Right lobe of liver (tissue), 6 donors: Measurements from ENCODE around the gene ARFIP1. TPM values are rescaled to one million over a fixed set of nuclear protein-coding genes. Genes with fewer than 3 reads are reported as not detected.
A peak's percentile ranks its signal among the peaks of the same experiment; 100 is the strongest.

Experiments
- ATAC-seq, 4 donors: fragments of 200-7000 bp; cut with Tn5 transposase; one replicate each; pipeline ENCODE4 v1.9.1; 2020; ENCODE audit warnings: mild to moderate bottlenecking in 4 of 4, moderate library complexity in 4 of 4
- DNase-seq, 3 donors: peaks; one replicate each; pipeline ENCODE4 v3.0.0-alpha.2; 2020
- H3K27ac ChIP-seq, 3 donors: fragments of 200-600 bp; one replicate each; pipeline ENCODE4 v1.8.0; 2022
- H3K27me3 ChIP-seq, 2 donors: fragments of 200-600 bp; one replicate each; pipeline ENCODE4 v1.8.0; 2022
- H3K36me3 ChIP-seq, 4 donors: fragments of 200-600 bp; sonication (generic) in 1 of 4; one replicate each; pipeline versions ENCODE4 v1.5.1 to v1.8.0; 2017 to 2022; ENCODE audit warnings: control low read depth in 1 of 4
- H3K4me1 ChIP-seq, 4 donors: fragments of 200-600 bp; sonication (generic) in 1 of 4; one replicate each; pipeline versions ENCODE4 v1.5.1 to v1.8.0; 2017 to 2022; ENCODE audit warnings: control low read depth in 1 of 4
- H3K4me3 ChIP-seq, 3 donors: fragments of 200-600 bp; one replicate each; pipeline ENCODE4 v1.8.0; 2022
- H3K9me3 ChIP-seq, 4 donors: fragments of 200-600 bp; sonication (generic) in 1 of 4; one replicate each; pipeline versions ENCODE4 v1.5.1 to v1.8.0; 2017 to 2022; ENCODE audit warnings: control low read depth in 1 of 4
- POLR2A ChIP-seq: fragments of 450-650 bp; IDR thresholded peaks from one replicate; pipeline ENCODE4 v1.6.1; 2017; ENCODE audit warnings: antibody characterized with exemption, mild to moderate bottlenecking
- WGBS: methylation state at CpG from one replicate; pipeline ENCODE4 v1.1.6; 2018; ENCODE audit warnings: low coverage, low lambda C conversion rate; ENCODE audit not compliant: insufficient coverage; ENCODE audit errors: missing lambda C conversion rate; 5-methylcytosine and 5-hydroxymethylcytosine counted together
- intact Hi-C, 2 donors: fragments of 100-400 bp; cut with DNase I; formaldehyde crosslinking; loops; one replicate each; pipeline versions ENCODE4 v1.11.2 to v1.14.1; 2022
- total RNA-seq, 6 experiments: library from RNA; depleted of rRNA in 2 of 6; stranded (reverse); fragments of >200 nt in 2 of 6; fragmentation: NEBNext Ultra II Directional in 3 of 6; extraction: Animal tissue kit (Norgen Biotek cat#: 25700) in 3 of 6; gene quantifications; one replicate each; pipeline versions ENCODE4 v1.1.0 to v1.2.4, GENCODE V29; 2016 to 2023
- TF ChIP-seq, protein P1 (sequence below), 4 donors: fragments of 200-600 bp in 3 of 4; fragments of 450-650 bp in 1 of 4; IDR thresholded peaks; one replicate each; pipeline versions ENCODE4 v1.5.1 to v1.8.0; 2016 to 2022; ENCODE audit warnings: antibody characterized with exemption in 4 of 4, mild to moderate bottlenecking in 2 of 4
- donor health status: DM: no; HTN: yes; CAD: no.
- donor health status: DM: no; HTN: no; CAD: no.
- donor health status: DM: no; HTN: no; CAD: no.
- donor health status: DM: no; HTN: yes; CAD: no.
- donor health status: DM: no; HTN: yes; CAD: no.

Gene ARFIP1
- total RNA-seq, 6 experiments from 2014 or later = 9.1 to 19.9 (median 14.1) TPM

DNA sequence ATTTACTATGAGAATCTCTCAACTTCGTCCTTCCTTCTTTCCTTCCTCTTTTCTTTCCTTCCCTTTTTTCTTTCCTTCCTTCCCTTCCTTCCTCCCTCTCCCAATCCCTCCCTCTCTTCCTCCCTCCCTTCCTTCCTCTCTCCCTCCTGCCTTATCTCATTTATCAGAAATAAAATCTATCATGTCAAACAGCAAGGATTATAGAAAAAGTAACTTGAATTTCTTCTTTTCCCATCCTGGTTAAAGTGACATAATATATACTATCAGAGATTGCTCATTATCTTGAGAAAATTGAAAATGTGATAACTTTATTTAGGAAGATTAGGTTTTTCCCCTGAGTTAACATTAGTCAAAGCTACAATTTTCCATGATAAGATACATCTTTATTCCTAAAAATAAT, 5.8 kb upstream of the ARFIP1 start:
- H3K4me3 ChIP-seq = no peak overlapping the region
- TF ChIP-seq POLR2A = no peak
- TF ChIP-seq, protein P1, sequence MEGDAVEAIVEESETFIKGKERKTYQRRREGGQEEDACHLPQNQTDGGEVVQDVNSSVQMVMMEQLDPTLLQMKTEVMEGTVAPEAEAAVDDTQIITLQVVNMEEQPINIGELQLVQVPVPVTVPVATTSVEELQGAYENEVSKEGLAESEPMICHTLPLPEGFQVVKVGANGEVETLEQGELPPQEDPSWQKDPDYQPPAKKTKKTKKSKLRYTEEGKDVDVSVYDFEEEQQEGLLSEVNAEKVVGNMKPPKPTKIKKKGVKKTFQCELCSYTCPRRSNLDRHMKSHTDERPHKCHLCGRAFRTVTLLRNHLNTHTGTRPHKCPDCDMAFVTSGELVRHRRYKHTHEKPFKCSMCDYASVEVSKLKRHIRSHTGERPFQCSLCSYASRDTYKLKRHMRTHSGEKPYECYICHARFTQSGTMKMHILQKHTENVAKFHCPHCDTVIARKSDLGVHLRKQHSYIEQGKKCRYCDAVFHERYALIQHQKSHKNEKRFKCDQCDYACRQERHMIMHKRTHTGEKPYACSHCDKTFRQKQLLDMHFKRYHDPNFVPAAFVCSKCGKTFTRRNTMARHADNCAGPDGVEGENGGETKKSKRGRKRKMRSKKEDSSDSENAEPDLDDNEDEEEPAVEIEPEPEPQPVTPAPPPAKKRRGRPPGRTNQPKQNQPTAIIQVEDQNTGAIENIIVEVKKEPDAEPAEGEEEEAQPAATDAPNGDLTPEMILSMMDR (IDR thresholded peaks at IDR 0.05) = no peak
- no peaks in the 10 kb centered on the region for H3K36me3 ChIP-seq
- no peaks in the 10 kb centered on the region for H3K27me3 ChIP-seq
- H3K27ac ChIP-seq = no peak overlapping the region
- intact Hi-C loops = no loop called here
- 40% methylated on average over 1 of the region's 1 CpG for WGBS
- DNase-seq (no peak), ATAC-seq (no peak)
- no peaks in the 10 kb centered on the region for H3K9me3 ChIP-seq
- peaks cover 0 to 3% (median 0%) of the 10 kb centered on the region in 4 donors for H3K4me1 ChIP-seq

DNA sequence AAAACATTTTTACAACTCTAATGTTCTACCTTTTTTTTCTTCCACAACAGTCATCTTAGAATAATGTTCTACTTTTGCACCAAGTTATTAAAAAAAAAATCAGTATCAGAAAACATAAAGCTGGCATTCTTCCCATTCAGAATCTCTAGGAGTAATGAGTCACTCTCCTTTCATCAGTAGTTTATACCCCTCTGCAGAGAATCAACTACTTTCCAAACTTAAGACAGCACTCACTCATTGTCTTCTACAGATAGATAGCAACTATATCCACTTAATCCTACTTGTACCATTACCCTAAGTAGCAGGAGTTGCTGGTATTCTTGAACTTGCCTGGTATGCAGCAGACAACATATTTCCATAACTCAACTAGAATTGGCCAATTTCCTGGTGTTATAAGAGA, 3.4 kb upstream of the ARFIP1 start:
- no peak overlapping the region for H3K27ac ChIP-seq
- TF ChIP-seq, protein P1 (IDR thresholded peaks at IDR 0.05) = no peak
- no peak for TF ChIP-seq POLR2A
- no peak overlapping the region for H3K4me3 ChIP-seq
- no peak for DNase-seq
- no peaks in the 10 kb centered on the region for H3K9me3 ChIP-seq
- H3K36me3 ChIP-seq = no peaks in the 10 kb centered on the region
- intact Hi-C loops = no loop called here
- H3K4me1 ChIP-seq = peaks cover 0 to 10% (median 0%) of the 10 kb centered on the region in 4 donors
- ATAC-seq = no peak
- no peaks in the 10 kb centered on the region for H3K27me3 ChIP-seq

DNA sequence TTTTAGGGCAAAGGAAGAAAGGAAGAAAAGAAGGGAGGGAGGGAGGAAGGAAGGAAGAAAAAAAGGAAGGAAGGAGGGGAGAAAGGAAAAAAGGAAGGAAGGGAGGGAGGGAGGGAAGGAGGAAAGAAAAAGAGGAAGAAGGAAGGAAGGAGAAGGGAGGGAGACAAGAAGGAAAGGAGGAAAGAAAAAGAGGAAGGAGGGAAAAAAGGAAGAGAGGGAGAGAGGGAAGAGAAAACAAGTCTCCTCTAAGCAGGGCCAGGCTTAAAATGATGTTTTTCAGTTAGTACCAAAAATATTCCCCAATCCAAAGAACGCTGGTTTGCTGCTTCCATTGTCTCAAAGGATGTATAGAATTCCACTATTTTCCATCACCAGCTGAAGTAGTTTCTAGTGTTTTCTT, 2.3 kb upstream of the ARFIP1 start:
- TF ChIP-seq, protein P1 (IDR thresholded peaks at IDR 0.05) = no peak
- no peak for TF ChIP-seq POLR2A
- WGBS = 100% methylated on average over 1 of the region's 1 CpG
- Histone ChIP-seq H3K4me1 (peaks cover 0 to 10% (median 0%) of the 10 kb centered on the region in 4 donors), H3K36me3 (no peaks in the 10 kb centered on the region), H3K27me3 (no peaks in the 10 kb centered on the region), H3K4me3 (no peak overlapping the region), H3K27ac (no peak overlapping the region), H3K9me3 (no peaks in the 10 kb centered on the region)
- intact Hi-C loops = no loop called here
- DNase-seq = no peak
- ATAC-seq = no peak

DNA sequence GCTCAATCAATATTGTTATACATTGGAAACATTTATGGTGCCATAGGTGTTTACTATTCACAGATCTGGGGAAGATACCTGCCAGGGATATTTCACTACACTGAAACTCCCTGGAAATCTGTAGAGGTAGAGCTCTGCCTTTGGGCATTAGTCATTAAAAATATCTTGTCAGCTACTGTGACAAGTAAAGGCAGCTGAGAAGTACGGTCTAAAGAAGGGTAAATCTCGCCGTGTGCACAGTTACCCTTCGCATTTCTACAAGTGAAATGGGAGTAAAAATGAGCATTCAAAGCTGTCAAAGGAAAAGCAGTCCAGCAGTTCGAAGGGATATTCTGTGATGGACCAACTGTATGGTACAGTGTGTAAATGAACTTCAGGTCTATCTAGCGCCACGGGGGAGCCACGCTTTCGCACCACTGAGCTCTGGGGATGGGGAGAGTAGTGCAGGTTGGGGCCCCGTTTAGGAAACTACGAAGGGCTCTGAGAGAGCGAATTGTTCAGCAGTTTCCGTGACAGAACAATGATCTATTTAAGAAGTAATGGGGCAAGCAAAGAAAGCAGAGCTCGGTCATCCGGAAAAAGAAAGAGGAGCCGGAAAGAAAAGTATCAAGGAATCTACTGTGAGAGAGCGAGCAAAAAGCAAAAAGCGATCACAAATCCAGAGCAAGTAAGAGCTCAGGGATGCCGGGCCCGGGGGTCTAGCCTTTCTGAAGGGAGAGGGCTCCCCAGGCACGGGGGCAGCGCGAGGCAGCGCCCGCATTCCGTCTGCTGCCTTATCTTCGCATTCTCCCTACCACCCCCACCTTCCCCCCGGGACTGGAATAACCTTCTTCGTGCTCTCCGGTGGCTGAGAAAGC, 870 bp upstream of the ARFIP1 start:
- Histone ChIP-seq H3K27me3 (no peaks in the 10 kb centered on the region), H3K4me3 (peak overlapping the region; percentile 60 to 83 (median 81)), H3K36me3 (no peaks in the 10 kb centered on the region), H3K9me3 (no peaks in the 10 kb centered on the region), H3K4me1 (peaks cover 0 to 10% (median 0%) of the 10 kb centered on the region in 4 donors), H3K27ac (peak overlapping the region; percentile 5 to 80 (median 80))
- no peak for TF ChIP-seq POLR2A
- TF ChIP-seq, protein P1 (IDR thresholded peaks at IDR 0.05) = no peak
- DNase-seq (peak in 1 of 3 donors; percentile 34), ATAC-seq (peak in 1 of 4 donors; percentile 15)
- 4% methylated on average over 27 of the region's 30 CpGs for WGBS
- intact Hi-C loops = no loop called here
